OCI-LY3 (cell line): ENCODE measurements around the gene NRXN3.

Source experiments
- EZH2phosphoT487 ChIP-seq: fragments of 200-600 bp; shearing (Covaris generic); IDR thresholded peaks from 2 replicates; pipeline ENCODE4 v1.6.1; 2018; ENCODE audit warnings: antibody characterized with exemption, mixed run types, low read depth
- TF ChIP-seq, protein P1 (sequence below): fragments of 200-600, 300-600 bp; sonication (generic); IDR thresholded peaks from 2 replicates; pipeline ENCODE4 v1.5.1; 2014; ENCODE audit warnings: antibody characterized with exemption, low read length, low read depth

DNA sequence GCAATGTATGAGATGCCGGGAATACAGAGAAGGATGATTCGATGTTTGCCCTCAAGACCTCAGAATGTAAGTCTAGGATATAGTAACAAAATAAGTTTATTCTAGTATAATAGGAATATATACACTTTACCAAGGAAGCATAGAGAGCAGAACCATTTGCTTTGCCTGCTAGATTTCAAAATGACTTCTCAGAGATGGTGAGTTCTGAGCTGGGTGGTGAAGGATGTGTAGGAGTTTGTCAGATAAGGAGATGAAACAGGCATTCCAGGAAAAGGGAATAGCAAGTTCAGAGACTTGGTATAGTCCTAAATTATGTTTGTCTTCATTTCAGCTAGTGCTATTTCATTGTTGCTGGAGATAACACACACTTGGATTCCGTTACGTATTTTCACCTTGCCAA, 1385.3 kb downstream of the NRXN3 start:
- TF ChIP-seq, protein P1, sequence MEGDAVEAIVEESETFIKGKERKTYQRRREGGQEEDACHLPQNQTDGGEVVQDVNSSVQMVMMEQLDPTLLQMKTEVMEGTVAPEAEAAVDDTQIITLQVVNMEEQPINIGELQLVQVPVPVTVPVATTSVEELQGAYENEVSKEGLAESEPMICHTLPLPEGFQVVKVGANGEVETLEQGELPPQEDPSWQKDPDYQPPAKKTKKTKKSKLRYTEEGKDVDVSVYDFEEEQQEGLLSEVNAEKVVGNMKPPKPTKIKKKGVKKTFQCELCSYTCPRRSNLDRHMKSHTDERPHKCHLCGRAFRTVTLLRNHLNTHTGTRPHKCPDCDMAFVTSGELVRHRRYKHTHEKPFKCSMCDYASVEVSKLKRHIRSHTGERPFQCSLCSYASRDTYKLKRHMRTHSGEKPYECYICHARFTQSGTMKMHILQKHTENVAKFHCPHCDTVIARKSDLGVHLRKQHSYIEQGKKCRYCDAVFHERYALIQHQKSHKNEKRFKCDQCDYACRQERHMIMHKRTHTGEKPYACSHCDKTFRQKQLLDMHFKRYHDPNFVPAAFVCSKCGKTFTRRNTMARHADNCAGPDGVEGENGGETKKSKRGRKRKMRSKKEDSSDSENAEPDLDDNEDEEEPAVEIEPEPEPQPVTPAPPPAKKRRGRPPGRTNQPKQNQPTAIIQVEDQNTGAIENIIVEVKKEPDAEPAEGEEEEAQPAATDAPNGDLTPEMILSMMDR = no peak
- no peak for TF ChIP-seq EZH2phosphoT487
